Subcutaneous preadipocyte (primary cell): ENCODE data around the gene RASA3. TPM values are rescaled to one million over a fixed set of nuclear protein-coding genes. Genes with fewer than 3 reads are reported as not detected.

Experiments
- total RNA-seq: library from RNA; depleted of rRNA; stranded (reverse); fragments of >200 nt; gene quantifications from 2 replicates; pipeline ENCODE4 v1.2.3, GENCODE V29; 2012

The RASA3 gene
- 35.3 and 50.0 TPM in 2 replicates for total RNA-seq

DNA sequence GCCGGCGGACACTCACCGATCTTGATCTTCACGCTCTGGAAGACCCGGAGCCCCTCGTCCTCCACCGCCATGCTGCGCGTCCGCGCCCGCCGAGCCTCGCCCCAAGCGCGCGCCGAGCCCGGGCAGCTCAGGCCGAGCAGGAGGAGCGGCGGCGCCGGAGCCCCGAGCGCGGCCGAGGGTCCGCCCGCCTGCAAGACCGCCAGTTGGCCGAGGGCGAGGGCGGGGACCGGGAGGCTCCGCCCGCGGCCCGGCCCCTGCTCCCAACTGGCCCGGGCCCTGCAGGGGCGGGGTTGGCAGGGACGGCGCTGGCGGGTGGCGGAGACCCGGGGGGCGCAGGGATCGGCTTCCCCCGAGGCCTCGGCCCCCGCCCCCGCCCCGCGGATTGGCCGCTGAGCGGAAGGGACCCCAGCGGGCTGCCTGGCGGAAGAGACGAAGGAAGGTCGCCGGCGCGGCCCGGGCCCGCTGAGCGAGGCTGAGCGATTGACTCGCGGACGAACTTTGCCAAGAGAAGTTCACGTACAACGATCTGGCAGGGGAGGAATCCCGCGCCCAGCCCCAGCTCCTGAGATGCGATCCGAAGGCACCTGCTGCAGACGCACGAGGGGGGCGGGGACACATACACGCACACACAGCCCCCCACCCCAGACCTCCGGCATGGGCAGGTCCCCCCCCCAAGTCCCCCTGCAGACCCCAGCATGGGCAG is at the start of gene RASA3:
TSS of gene RASA3 (minus strand) at position 205 of the 703 bp plus-strand sequence. CDS start at position 71, 134 bp downstream.

DNA sequence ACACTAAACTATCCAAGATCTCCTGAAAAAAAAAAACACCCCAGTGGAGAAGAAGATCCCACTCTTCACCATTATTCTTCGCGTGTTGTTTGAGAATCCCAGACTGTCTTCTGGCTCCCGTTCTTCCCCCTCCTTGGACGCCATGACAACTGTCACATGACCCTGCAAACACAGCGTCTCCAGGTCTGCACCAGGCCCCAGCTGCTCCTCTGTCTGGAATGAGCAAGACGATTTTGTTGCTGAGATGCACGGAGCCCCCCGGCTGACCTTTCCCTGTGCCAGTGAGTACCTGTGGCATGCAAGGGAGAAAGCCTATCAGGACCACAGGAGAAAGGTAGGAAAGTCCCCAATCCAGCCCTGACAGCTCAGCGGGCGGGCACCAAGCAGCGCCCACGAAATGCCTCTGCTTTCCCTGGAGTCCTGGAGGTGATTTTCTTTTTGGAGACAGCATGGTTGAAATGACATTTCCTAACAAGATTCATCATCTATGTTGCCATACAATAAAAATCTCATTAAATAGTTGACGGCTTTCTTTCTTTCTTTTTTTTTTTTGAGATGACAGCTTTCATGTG is 46.8 kb upstream of the RASA3 start, which contains the start of gene CFAP97D2:
TSS of gene CFAP97D2 (plus strand) at position 171 of the 572 bp plus-strand sequence. CDS start at position 245, 74 bp downstream.

DNA sequence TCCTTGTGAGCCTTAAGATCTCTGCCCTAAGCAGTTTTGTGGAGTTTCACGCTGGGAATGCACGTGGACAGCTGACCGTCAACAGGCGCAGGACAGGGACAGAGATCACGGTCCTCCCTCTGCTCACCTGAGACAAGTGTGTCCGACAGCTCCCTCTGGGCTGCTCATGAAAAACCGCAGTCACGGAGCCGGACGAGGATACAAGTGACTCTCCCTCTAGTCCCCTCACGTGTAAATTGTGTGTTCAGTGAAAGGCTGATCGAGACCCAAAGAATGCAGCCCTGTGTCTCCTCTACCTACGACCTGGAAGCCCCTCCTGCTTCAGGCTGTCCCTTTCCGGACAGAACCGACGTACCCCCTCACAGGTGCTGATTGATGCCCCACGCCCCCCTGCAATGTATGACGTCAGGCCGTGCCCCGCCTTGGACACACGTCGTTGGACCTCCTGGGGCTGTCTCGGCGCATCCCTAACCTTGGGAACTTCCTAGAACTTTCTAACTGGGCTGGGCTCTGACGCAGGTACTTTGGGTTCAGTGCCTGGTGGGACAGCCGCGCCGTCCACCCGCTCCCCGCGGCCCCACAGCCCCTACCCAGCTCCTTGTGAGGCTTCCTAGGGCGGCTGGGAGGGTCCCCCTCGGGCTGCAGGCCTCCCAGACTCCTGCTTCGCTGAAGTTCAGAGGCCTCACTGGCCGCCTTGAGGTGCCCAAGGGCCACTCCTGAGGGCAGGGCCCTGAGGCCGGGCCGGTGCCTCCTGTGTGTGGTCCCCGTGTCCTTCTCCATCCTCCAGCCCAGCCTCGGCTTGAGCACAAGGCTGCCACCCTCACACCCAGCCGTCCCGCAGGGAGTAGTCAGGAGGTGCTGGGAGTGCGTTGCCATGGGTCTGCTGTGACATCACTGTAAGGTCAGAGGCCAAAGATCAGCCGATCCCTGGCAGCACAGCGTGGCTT is 158.9 kb downstream of the RASA3 start, which contains the start of gene C13orf46:
TSS of gene C13orf46 (minus strand) at position 859 of the 947 bp plus-strand sequence. CDS start at position 780, 79 bp downstream.

Other genes starting within 250 kb of the RASA3 start
- under 0.01 and 0.39 TPM in 2 replicates for gene C13orf46, start 158.5 kb downstream of the RASA3 start, total RNA-seq
- gene CFAP97D2, start 46.6 kb upstream of the RASA3 start, total RNA-seq, result not detected in 2 replicates
- gene CDC16, start 102.3 kb upstream of the RASA3 start, total RNA-seq, result 46.7 and 58.4 TPM in 2 replicates
- gene UPF3A, start 149.0 kb upstream of the RASA3 start, total RNA-seq, result 19.5 and 19.7 TPM in 2 replicates
- 13.6 and 22.1 TPM in 2 replicates for gene CHAMP1, start 181.9 kb upstream of the RASA3 start, total RNA-seq